EL (cell line): ENCODE data around the gene ZNF394.

Experiments
- DNase-seq: peaks from one replicate; pipeline ENCODE4 v3.0.0-alpha.2; 2016

ZNF394 gene

DNA sequence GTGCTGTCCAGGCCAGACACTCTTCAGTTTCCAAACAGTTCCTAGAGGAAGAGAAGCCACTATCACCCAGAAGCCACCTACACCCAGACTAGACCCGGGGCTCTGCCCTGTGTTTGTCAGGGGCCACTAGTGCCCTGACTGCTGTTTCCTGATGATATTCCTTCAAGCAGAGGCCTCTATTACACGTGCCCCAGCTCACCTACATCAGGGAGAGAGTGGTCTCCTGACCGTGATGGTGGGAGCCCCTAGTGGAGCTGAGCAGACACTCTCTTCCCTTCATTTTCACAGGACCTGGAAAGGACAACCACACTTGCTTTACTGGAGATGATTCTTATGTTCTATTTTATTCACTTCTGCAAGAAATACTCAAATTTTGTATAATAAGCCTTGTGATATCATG is 9.2 kb downstream of the ZNF394 start:
- no peak for DNase-seq

- no peak for DNase-seq
Measured at GRCh38 chr7:99489235-99489634, 10.8 kb downstream of the ZNF394 start.

DNA sequence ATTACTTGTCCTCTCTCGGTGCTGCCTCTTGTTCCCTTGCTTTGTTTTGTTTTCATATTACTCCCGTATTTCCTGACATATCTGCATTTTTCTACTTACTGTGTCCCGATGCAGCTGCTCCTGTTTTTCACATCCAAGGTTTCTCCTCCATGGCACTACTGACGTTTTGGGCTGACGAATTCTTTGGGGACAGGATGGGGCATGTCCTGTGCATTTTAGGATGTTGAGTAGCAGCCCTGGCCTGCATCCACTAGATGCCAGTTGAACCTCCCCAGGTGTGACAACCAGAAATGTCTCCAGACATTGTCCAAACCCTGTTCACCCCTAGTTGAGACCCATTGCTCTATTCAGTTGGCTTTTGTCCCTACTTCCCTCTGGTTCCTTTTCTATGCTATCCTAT is 15.0 kb downstream of the ZNF394 start:
- no peak for DNase-seq

- DNase-seq, result no peak
Measured at GRCh38 chr7:99478464-99479440, 21.3 kb downstream of the ZNF394 start.

- no peak for DNase-seq
Measured at GRCh38 chr7:99476107-99476506, 24.0 kb downstream of the ZNF394 start.

- peak; percentile 60 for DNase-seq
Measured at GRCh38 chr7:99473315-99473596, 26.8 kb downstream of the ZNF394 start.

DNA sequence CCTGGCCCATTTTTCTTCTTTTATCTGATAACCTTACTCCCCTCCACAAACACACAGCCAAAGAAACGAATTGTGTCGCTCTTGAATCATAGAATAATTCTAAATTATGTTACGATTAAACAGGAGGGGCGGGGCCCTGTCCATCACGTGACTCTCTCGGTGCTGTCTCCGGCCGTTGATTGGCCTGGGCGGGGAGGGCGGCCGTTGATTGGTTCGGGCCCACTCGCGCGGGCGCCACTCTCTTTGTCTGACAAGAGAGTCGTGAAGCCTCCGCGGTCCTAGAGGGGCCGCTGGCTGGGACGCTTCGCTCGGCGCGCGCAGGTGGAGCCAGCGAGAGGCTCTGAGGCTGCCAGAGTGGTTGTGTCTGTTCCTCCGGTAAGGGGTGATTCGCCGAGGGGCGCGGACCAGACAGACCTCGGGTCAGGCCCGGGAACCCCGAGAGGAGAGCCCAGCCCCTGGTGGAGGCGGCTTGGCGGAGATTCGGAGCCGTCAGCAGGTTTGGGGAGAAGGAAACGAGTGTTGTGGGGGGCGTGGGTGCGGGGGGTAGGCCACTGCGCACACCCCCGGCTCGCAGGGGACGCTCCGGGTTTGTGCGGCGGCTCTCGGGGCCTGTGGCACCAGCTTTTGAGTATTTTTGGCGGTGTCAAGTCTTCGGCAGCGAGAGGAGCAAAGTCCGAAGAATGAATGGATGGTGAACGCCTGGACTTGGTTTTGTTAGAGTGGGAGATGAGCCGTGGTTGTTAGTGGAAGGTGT is 27.3 kb downstream of the ZNF394 start, which contains the start of gene ZNF789:
Gene ZNF789, plus strand, starts transcription at position 330 of the 754 bp plus-strand sequence. CDS start 3,567 bp downstream, outside the sequence.
- peak; percentile 96 for DNase-seq

GRCh38 chr7:99469381-99470065 is 30.6 kb downstream of the ZNF394 start:
- peak; percentile 18 for DNase-seq

DNA sequence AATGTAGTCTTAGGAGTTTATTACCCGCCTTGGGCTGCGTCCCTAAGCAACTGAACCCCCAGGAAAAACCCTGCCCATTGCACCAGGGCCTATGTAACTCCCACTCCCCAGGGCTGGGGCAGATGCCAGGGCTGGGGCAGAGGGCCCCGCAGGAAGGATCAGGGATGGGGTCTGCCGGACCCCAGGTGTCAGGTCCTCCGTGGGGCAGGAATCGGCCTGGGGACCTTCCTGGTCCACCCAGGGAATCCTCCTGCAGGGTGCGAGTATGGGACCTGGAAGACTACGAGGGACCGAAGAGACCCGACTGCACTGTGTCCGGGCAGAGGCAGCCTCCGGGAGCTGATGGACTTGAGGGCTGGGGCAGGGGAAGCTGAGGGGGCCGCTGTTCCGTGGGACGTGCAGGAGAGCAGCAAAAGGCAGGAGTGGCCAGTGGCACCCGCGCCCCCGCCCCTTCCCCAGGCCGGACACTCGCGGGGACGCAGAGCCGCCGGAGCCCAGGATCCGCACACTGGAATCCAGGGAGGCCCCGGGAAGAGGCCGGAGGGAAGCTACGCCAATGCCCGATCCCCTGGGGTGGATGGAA is 31.7 kb downstream of the ZNF394 start:
- no peak for DNase-seq

GRCh38 chr7:99465421-99465768 is 34.7 kb downstream of the ZNF394 start:
- DNase-seq, result no peak

GRCh38 chr7:99461221-99461620 is 38.9 kb downstream of the ZNF394 start:
- DNase-seq, result no peak

GRCh38 chr7:99460651-99461050 is 39.4 kb downstream of the ZNF394 start:
- DNase-seq, result no peak

DNA sequence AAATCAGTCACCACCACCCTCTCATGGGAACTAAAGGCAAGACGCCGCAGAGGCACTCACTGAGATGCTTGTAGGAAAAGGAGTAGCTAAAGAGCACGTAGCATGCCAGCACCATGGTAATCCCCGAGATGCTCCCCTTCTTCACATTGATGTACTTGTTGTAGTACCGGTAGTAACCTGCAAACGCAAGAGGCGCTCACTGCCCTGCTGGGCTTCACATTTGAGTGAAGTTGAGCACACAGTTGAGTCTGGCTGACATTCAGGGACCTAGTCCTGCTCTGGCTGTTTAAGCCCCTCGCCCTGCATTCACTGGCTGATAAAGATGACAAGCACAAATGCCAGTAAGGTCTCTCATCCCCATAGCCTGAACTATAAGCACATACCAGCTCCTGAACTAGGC is 41.0 kb downstream of the ZNF394 start:
- DNase-seq, result peak; percentile 31

DNA sequence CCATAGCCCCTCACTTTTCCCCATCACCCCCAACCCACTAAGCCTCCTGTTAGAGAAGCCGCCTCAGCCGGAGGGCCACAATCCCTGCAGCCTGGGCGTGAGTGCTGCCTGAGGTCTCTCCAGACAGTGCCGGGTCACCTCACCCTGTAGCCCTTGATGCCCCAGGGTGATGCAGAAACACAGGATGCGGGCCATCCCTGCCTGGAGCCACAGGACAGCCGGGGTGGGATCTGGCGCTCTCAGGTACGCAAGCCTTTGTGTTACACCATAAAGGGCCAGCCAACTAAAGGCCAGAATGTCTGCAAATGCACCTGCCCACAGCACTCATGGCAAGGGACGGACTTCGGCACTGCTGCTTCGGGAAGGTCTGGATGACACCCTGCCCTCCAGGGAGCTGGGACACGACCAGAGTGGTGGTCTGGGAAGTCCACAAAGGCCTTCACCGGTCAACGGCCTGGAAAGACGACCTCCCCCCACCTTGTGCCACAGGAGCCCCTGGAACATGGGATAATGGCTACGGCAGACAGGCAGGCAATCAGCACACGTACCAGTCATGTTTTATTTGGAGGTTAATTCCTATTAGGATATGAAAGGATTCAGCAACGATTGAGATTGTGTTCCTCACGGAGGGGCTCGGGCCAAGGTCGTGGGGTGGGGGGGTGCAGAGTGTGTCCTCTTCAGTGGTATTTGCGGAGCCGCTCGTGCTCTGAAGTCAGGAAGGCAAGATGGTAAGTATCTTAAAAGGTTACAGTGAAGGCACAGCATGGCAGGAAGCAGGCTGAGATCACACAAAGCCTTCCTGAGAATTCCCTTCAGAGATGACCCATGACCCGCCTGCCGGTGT is 42.2 kb downstream of the ZNF394 start:
- DNase-seq, result no peak

GRCh38 chr7:99457050-99457649 is 42.9 kb downstream of the ZNF394 start:
- no peak for DNase-seq

- DNase-seq, result no peak
Measured at GRCh38 chr7:99456288-99456687, 43.8 kb downstream of the ZNF394 start.

- DNase-seq, result no peak
Measured at GRCh38 chr7:99455874-99456273, 44.2 kb downstream of the ZNF394 start.

DNA sequence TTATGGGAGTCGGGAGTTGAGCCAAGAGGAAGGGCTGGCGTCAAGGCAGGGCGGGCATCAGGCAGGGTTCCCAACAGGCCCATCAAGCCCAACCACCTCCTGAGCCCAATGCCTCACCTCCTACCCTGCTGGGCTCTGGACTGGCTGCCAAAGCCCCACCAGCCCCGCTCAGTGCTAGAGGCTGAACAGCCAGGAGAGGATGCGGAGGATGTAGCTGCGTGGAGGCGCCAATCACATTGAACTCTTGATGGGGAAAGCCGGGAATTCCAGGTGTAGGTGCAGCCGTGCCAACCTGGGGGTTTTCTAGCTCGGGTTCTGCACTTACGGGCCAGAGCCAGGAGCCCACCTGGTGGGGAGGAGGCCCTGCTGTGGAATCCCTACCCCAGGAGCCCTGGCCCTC is 47.0 kb downstream of the ZNF394 start:
- no peak for DNase-seq

- no peak for DNase-seq
Measured at GRCh38 chr7:99452541-99452940, 47.5 kb downstream of the ZNF394 start.

DNA sequence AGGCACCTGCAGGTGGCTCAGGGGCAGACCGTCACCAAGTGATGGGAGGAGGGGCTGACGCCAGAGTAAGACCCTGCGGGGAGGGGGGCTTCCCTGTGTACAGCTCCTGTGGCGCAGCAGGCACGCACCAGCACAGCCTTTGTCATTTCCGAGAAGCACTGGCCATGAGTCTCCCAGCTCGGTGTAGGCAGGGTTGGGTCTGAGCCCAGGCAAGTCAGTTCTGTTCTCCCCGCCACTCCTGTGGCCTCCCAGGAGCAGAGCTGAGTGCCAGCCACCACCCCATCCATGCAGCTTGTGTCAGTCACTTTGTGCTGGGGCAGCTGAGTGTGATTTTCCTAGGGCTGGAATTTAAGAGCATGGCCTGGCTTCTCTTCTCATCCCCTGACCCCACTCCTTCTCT is 48.1 kb downstream of the ZNF394 start:
- DNase-seq, result no peak

GRCh38 chr7:99449326-99449725 is 50.8 kb downstream of the ZNF394 start:
- no peak for DNase-seq

DNA sequence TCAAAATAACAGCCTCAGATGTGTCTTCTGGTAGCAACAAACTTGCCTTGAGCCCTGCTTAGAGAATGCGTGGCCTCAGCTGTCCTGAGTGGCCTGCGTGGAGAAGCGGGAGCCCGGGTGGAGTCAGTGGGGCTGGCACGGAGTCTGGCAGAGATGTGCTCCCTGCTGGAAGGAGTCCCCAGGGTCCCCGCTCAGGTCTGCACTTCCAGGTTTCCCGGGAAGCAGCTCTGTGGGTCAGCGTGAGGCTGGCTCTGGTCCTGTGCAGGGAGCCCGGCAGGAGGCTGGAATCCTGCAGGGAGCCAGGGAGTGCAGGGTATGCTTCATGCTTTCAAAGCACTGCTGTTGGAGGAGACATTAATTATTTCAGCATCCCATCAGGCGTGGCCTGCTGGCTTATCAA is 51.2 kb downstream of the ZNF394 start:
- no peak for DNase-seq
